ENCODE measurements around the gene HS6ST2. TPM values are rescaled to one million over a fixed set of nuclear protein-coding genes. Genes with fewer than 3 reads are reported as not detected.

Gene HS6ST2
- total RNA-seq, 1 donor from 2014 or later, result 1.1 TPM

GRCh38 chrX:132831336-132831973, 127.0 kb downstream of the HS6ST2 start:
- no peaks in the 10 kb centered on the region for H3K9me3 Mint-ChIP-seq
- no peak overlapping the region for H3K27ac Mint-ChIP-seq
- no peak for DNase-seq (ENCODE audit: low spot score)
- H3K27me3 Mint-ChIP-seq (ENCODE audit: insufficient read depth), result no peaks in the 10 kb centered on the region
- H3K36me3 Mint-ChIP-seq (ENCODE audit: low read depth), result no peaks in the 10 kb centered on the region
- no peaks in the 10 kb centered on the region for H3K4me1 Mint-ChIP-seq (ENCODE audit: low read depth)
- intact Hi-C loops (cut with micrococcal nuclease), result no loop called here
- no peak overlapping the region for H3K4me3 Mint-ChIP-seq

DNA sequence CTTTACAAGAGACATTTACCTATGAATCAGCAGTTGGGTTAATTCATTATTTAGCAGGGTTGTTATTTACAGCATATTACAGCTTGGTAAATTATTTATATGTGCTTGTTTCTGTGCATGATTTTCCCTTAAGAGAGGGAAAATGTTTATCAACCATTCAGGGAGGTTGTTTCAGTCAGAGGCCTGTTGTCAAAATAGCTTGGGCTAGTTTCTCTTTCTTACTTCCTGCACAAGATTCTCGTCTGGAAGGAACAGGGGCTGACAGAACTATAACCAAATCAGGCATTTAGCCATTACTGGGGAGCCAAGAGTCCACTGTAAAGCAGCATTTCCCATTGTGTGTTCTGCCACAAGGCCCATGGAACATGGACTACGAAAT, 135.8 kb downstream of the HS6ST2 start:
- H3K27ac Mint-ChIP-seq, result no peak overlapping the region
- H3K4me3 Mint-ChIP-seq, result no peak overlapping the region
- peaks cover 5% of the 10 kb centered on the region for H3K4me1 Mint-ChIP-seq (ENCODE audit: low read depth)
- H3K27me3 Mint-ChIP-seq (ENCODE audit: insufficient read depth), result no peaks in the 10 kb centered on the region
- no peaks in the 10 kb centered on the region for H3K9me3 Mint-ChIP-seq
- intact Hi-C loops (cut with micrococcal nuclease), result no loop called here
- no peaks in the 10 kb centered on the region for H3K36me3 Mint-ChIP-seq (ENCODE audit: low read depth)
- DNase-seq (ENCODE audit: low spot score), result no peak

DNA sequence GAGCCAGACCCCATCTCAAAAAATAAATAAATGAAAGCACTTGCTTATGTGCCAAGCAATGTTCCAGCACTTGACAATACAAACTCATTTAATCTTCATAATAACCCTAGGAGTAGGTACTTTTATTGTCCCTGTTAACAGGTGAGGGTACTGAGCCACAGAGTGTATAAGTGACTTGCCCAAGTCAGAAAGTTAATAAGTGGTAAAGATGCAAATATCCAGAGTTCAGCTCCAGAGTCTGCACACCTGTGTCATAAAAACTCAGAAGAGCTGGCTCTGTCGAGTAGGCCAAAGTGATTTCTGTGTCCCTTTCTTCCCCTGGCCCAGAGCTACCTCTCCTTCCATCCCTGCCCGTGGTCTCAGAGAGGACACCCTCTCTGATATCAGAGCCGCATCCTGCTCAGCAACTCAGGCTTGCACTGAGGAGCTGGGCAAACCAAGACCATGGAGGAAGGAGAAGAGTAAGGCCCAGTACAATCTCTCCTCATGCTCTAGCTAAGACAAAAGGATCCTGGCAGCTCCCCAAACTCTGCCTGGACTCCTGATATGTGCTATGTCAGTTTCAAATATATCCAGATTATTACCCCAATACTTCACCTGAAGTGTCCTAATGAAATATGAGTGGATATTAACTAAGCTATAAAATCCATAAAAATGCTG, 136.3 kb downstream of the HS6ST2 start:
- Mint-ChIP-seq H3K27me3 (ENCODE audit: insufficient read depth) (no peaks in the 10 kb centered on the region), H3K4me1 (ENCODE audit: low read depth) (peaks cover 5% of the 10 kb centered on the region), H3K4me3 (no peak overlapping the region), H3K36me3 (ENCODE audit: low read depth) (no peaks in the 10 kb centered on the region), H3K9me3 (no peaks in the 10 kb centered on the region), H3K27ac (no peak overlapping the region)
- no peak for DNase-seq (ENCODE audit: low spot score)
- intact Hi-C loops (cut with micrococcal nuclease), result no loop called here

- Mint-ChIP-seq H3K4me3 (no peak overlapping the region), H3K36me3 (ENCODE audit: low read depth) (no peaks in the 10 kb centered on the region), H3K9me3 (no peaks in the 10 kb centered on the region), H3K27me3 (ENCODE audit: insufficient read depth) (no peaks in the 10 kb centered on the region), H3K4me1 (ENCODE audit: low read depth) (peaks cover 5% of the 10 kb centered on the region), H3K27ac (no peak overlapping the region)
- intact Hi-C loops (cut with micrococcal nuclease), result no loop called here
- no peak for DNase-seq (ENCODE audit: low spot score)
Measured at GRCh38 chrX:132820675-132821074, 137.8 kb downstream of the HS6ST2 start.

DNA sequence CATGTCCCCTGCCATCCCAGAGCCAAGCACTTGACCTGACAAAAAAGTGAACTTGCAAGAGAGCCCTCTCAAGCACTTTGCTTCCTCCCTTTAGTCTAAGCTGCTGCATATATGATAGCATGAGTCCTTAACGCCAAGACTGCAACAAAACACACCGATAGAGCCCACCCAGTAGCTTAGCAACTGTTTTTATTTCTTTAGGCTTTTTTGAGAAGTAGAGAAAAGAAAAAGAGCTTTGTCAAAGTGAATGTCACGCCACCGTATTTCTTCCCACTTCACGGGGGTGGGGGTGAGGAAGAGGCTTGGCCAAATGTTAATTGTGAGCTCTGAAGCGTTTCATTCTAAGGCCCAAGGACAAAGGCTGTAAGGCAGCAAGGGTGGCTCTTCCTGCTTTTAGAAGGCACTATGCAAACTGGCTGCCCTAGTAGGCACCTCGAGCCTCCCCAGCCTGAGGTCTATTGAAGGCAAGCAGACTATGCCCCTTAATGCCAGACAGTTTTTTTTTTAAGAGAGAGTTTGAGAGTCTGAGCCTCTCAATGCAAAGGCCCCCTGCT, 138.6 kb downstream of the HS6ST2 start:
- Mint-ChIP-seq H3K4me1 (ENCODE audit: low read depth) (peaks cover 5% of the 10 kb centered on the region), H3K27ac (no peak overlapping the region), H3K36me3 (ENCODE audit: low read depth) (no peaks in the 10 kb centered on the region), H3K4me3 (no peak overlapping the region), H3K9me3 (no peaks in the 10 kb centered on the region), H3K27me3 (ENCODE audit: insufficient read depth) (no peaks in the 10 kb centered on the region)
- DNase-seq (ENCODE audit: low spot score), result no peak
- intact Hi-C loops (cut with micrococcal nuclease), result no loop called here

GRCh38 chrX:132818638-132819037, 139.8 kb downstream of the HS6ST2 start:
- Mint-ChIP-seq H3K4me3 (no peak overlapping the region), H3K9me3 (no peaks in the 10 kb centered on the region), H3K27me3 (ENCODE audit: insufficient read depth) (no peaks in the 10 kb centered on the region), H3K4me1 (ENCODE audit: low read depth) (peaks cover 5% of the 10 kb centered on the region), H3K36me3 (ENCODE audit: low read depth) (no peaks in the 10 kb centered on the region), H3K27ac (no peak overlapping the region)
- no peak for DNase-seq (ENCODE audit: low spot score)
- intact Hi-C loops (cut with micrococcal nuclease), result no loop called here

GRCh38 chrX:132815643-132816042, 142.8 kb downstream of the HS6ST2 start:
- intact Hi-C loops (cut with micrococcal nuclease), result no loop called here
- no peaks in the 10 kb centered on the region for H3K9me3 Mint-ChIP-seq
- no peaks in the 10 kb centered on the region for H3K4me1 Mint-ChIP-seq (ENCODE audit: low read depth)
- no peaks in the 10 kb centered on the region for H3K36me3 Mint-ChIP-seq (ENCODE audit: low read depth)
- H3K27me3 Mint-ChIP-seq (ENCODE audit: insufficient read depth), result no peaks in the 10 kb centered on the region
- no peak overlapping the region for H3K4me3 Mint-ChIP-seq
- H3K27ac Mint-ChIP-seq, result no peak overlapping the region
- DNase-seq (ENCODE audit: low spot score), result no peak

- no peak for DNase-seq (ENCODE audit: low spot score)
Measured at GRCh38 chrX:132810964-132811712, 147.3 kb downstream of the HS6ST2 start.

DNA sequence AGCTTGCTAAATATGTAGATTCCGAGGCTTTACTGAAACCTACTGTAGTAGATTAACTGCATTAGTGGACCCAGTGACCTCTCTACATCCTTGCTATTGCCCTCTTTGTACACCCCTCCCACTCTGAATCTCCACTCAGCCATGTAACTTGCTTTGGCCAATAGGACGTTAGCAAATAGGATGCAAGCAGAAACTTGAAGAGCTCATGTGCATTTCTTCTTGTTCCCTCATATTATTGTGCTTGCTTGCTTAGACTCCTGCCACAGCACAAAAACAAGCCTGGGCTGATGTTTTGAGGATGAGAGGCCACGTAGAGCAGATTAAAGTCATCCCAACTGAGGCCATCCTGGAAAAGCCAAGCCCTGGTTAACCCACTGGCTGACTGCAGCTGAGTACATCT, 147.9 kb downstream of the HS6ST2 start:
- Mint-ChIP-seq H3K27me3 (ENCODE audit: insufficient read depth) (no peaks in the 10 kb centered on the region), H3K9me3 (no peaks in the 10 kb centered on the region), H3K4me3 (no peak overlapping the region), H3K36me3 (ENCODE audit: low read depth) (no peaks in the 10 kb centered on the region), H3K4me1 (ENCODE audit: low read depth) (no peaks in the 10 kb centered on the region), H3K27ac (no peak overlapping the region)
- DNase-seq (ENCODE audit: low spot score), result no peak
- intact Hi-C loops (cut with micrococcal nuclease), result no loop called here

More at GRCh38 chrX:132810964-132811712, 147.3 kb downstream of the HS6ST2 start:
- intact Hi-C loops (cut with micrococcal nuclease), result no loop called here
- H3K27me3 Mint-ChIP-seq (ENCODE audit: insufficient read depth), result no peaks in the 10 kb centered on the region
- no peak overlapping the region for H3K4me3 Mint-ChIP-seq
- no peaks in the 10 kb centered on the region for H3K36me3 Mint-ChIP-seq (ENCODE audit: low read depth)
- H3K4me1 Mint-ChIP-seq (ENCODE audit: low read depth), result no peaks in the 10 kb centered on the region
- H3K9me3 Mint-ChIP-seq, result no peaks in the 10 kb centered on the region
- H3K27ac Mint-ChIP-seq, result no peak overlapping the region

DNA sequence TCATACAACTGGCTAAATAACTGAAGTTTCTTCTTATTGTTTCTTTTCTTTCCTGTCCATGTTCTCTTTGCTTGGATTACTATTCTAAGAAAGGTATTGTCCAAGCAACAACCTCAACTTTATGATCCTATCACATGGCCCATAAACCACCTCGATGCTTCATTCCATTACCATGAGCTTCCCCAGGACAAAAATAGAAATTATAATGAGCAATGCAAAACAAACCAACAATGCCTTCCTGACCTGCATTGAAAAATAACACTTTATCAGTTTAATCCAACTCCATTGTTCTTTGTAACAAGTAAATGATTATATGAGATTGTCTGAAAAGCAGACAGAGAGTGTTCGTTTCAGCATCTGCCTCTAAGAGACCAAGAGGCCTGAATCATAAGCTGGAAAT, 148.8 kb downstream of the HS6ST2 start:
- Mint-ChIP-seq H3K4me3 (no peak overlapping the region), H3K27me3 (ENCODE audit: insufficient read depth) (no peaks in the 10 kb centered on the region), H3K4me1 (ENCODE audit: low read depth) (no peaks in the 10 kb centered on the region), H3K36me3 (ENCODE audit: low read depth) (no peaks in the 10 kb centered on the region), H3K27ac (no peak overlapping the region), H3K9me3 (no peaks in the 10 kb centered on the region)
- DNase-seq (ENCODE audit: low spot score), result no peak
- intact Hi-C loops (cut with micrococcal nuclease), result no loop called here

DNA sequence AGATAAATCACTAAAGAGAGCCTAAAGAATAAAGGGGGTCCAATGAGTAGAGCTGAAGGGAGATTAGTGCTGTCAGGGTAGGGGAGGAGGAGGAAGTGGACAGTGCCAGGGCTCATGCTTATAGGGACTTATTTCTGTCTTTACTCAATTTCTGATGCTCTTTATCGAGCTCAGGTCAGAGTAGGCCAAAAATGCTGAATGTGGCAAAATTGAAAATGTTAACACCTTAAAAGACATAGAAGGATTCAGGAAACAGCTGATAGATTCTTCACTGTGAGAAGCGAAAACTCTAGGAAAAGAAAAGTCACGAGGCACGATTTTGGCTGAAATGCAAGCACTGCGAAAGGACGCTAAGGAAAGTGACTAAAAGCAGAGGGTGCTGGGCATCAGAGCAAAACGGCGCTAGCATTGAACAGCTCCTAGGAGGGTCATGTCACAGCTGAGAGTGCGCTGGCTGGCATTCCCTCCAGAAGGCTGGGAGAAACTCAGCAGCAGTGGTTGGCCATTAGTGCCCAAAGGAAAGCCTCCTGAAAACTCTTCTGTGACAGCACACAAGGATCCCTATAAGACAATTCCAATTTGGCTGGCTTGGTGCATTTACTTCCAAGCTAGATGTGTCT, 150.9 kb downstream of the HS6ST2 start:
- Mint-ChIP-seq H3K27ac (no peak overlapping the region), H3K4me1 (ENCODE audit: low read depth) (no peaks in the 10 kb centered on the region), H3K27me3 (ENCODE audit: insufficient read depth) (no peaks in the 10 kb centered on the region), H3K9me3 (no peaks in the 10 kb centered on the region), H3K4me3 (no peak overlapping the region), H3K36me3 (ENCODE audit: low read depth) (no peaks in the 10 kb centered on the region)
- intact Hi-C loops (cut with micrococcal nuclease), result no loop called here
- DNase-seq (ENCODE audit: low spot score), result no peak

GRCh38 chrX:132802033-132802432, 156.4 kb downstream of the HS6ST2 start:
- no peak overlapping the region for H3K27ac Mint-ChIP-seq
- no peaks in the 10 kb centered on the region for H3K9me3 Mint-ChIP-seq
- H3K36me3 Mint-ChIP-seq (ENCODE audit: low read depth), result no peaks in the 10 kb centered on the region
- peaks cover 2% of the 10 kb centered on the region for H3K27me3 Mint-ChIP-seq (ENCODE audit: insufficient read depth)
- no peak overlapping the region for H3K4me3 Mint-ChIP-seq
- DNase-seq (ENCODE audit: low spot score), result no peak
- intact Hi-C loops (cut with micrococcal nuclease), result no loop called here
- H3K4me1 Mint-ChIP-seq (ENCODE audit: low read depth), result no peaks in the 10 kb centered on the region

DNA sequence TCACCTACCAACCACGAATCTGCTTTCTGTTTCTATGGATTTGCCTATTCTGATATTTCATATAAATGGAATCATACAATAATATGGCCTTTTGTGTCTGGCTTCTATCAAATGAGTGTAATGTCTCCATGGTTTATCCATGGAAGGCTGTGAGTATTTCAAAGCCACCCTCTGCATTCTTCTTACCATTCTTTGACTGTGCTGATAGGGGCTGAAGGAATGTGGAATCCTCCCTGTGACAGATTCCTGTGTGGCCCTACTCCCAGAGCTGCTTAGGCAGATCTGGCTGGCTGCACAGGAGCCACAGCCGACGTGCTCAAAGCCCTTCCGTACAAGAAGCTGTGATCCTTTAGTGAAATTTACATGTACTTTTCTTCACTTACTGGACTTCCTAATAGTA, 163.2 kb downstream of the HS6ST2 start:
- Mint-ChIP-seq H3K27ac (no peak overlapping the region), H3K4me1 (ENCODE audit: low read depth) (no peaks in the 10 kb centered on the region), H3K27me3 (ENCODE audit: insufficient read depth) (no peaks in the 10 kb centered on the region), H3K36me3 (ENCODE audit: low read depth) (no peaks in the 10 kb centered on the region), H3K4me3 (no peak overlapping the region), H3K9me3 (no peaks in the 10 kb centered on the region)
- DNase-seq (ENCODE audit: low spot score), result no peak
- intact Hi-C loops (cut with micrococcal nuclease), result no loop called here

Measured in activated T-helper 1 cell treated with anti-CD3 and anti-CD28 coated beads, Interleukin-12 subunit alpha, Interleukin-12 subunit beta, Interleukin-2, Interleukin-4 antibody, amounts not matched to agents 30 ng/mL and 10 ng/mL and 1 ng/mL, durations not matched to agents 14 hours and 24 hours and 36 hours (primary cell).